WERI-Rb-1 (cell line): ENCODE results near the gene CAMKK1.

Experiments
- DNase-seq: peaks from one replicate; pipeline ENCODE4 v3.0.0-alpha.2; 2020
- H3K27ac ChIP-seq: fragments of 250-450 bp; sonication (Bioruptor Pico); 2 replicates; pipeline ENCODE4 v1.5.1; 2020; ENCODE audit warnings: mild to moderate bottlenecking, moderate library complexity
- H3K27me3 ChIP-seq: fragments of 250-450 bp; sonication (Bioruptor Pico); 2 replicates; pipeline ENCODE4 v1.5.1; 2021; ENCODE audit warnings: mild to moderate bottlenecking, low read depth, moderate library complexity; ENCODE audit not compliant: insufficient read depth, severe bottlenecking
- H3K36me3 ChIP-seq: fragments of 250-450 bp; sonication (Bioruptor Pico); 2 replicates; pipeline ENCODE4 v1.5.1; 2020; ENCODE audit warnings: mild to moderate bottlenecking, moderate library complexity
- H3K4me3 ChIP-seq: 2 replicates; pipeline ENCODE4 v1.5.1; 2011; ENCODE audit warnings: low read depth, mild to moderate bottlenecking, control low read depth, low read length
- H3K9me3 ChIP-seq: fragments of 250-450 bp; sonication (Bioruptor Pico); 2 replicates; pipeline ENCODE4 v1.5.1; 2021; ENCODE audit warnings: mild to moderate bottlenecking, moderate library complexity; ENCODE audit not compliant: severe bottlenecking
- CTCF ChIP-seq: IDR thresholded peaks from 2 replicates; pipeline ENCODE4 v1.5.1; 2011; ENCODE audit warnings: low read depth, mild to moderate bottlenecking, control low read depth, inconsistent platforms, low read length

CAMKK1 gene

GRCh38 chr17:3870871-3871306 lies 22.0 kb downstream of the CAMKK1 start:
- no peak for TF ChIP-seq CTCF
- no peaks in the 10 kb centered on the region for H3K9me3 ChIP-seq
- H3K4me3 ChIP-seq, result no peak overlapping the region
- H3K27ac ChIP-seq, result no peak overlapping the region
- peaks cover 68% of the 10 kb centered on the region for H3K36me3 ChIP-seq
- DNase-seq, result no peak
- no peaks in the 10 kb centered on the region for H3K27me3 ChIP-seq

GRCh38 chr17:3867606-3868005 lies 25.2 kb downstream of the CAMKK1 start:
- H3K27me3 ChIP-seq, result no peaks in the 10 kb centered on the region
- peaks cover 51% of the 10 kb centered on the region for H3K36me3 ChIP-seq
- no peak overlapping the region for H3K4me3 ChIP-seq
- no peak for DNase-seq
- no peak for TF ChIP-seq CTCF
- no peaks in the 10 kb centered on the region for H3K9me3 ChIP-seq
- H3K27ac ChIP-seq, result peak overlapping the region; percentile 22

- no peak for TF ChIP-seq CTCF
Measured at GRCh38 chr17:3867106-3867505, 25.7 kb downstream of the CAMKK1 start.

GRCh38 chr17:3866276-3866675 lies 26.6 kb downstream of the CAMKK1 start:
- no peak for DNase-seq
- TF ChIP-seq CTCF, result no peak
- peaks cover 52% of the 10 kb centered on the region for H3K36me3 ChIP-seq
- peak overlapping the region; percentile 26; the same call in 1 of the 2 replicates for H3K27ac ChIP-seq
- H3K4me3 ChIP-seq, result no peak overlapping the region
- no peaks in the 10 kb centered on the region for H3K27me3 ChIP-seq
- no peaks in the 10 kb centered on the region for H3K9me3 ChIP-seq

More at GRCh38 chr17:3867106-3867505, 25.7 kb downstream of the CAMKK1 start:
- peak overlapping the region; percentile 22; the same call in 1 of the 2 replicates for H3K27ac ChIP-seq
- no peaks in the 10 kb centered on the region for H3K27me3 ChIP-seq
- H3K36me3 ChIP-seq, result peaks cover 51% of the 10 kb centered on the region
- H3K9me3 ChIP-seq, result no peaks in the 10 kb centered on the region
- no peak overlapping the region for H3K4me3 ChIP-seq
- no peak for DNase-seq

GRCh38 chr17:3865176-3865575 lies 27.7 kb downstream of the CAMKK1 start:
- H3K36me3 ChIP-seq, result peaks cover 57% of the 10 kb centered on the region

More at GRCh38 chr17:3865176-3865575, 27.7 kb downstream of the CAMKK1 start:
- no peaks in the 10 kb centered on the region for H3K27me3 ChIP-seq
- H3K9me3 ChIP-seq, result no peaks in the 10 kb centered on the region
- no peak for DNase-seq
- H3K4me3 ChIP-seq, result no peak overlapping the region
- no peak for TF ChIP-seq CTCF
- no peak overlapping the region for H3K27ac ChIP-seq
